Neuron (in vitro differentiated cells): ENCODE measurements around the gene RNF180.

Experiments used
- H2AFZ ChIP-seq: one replicate; pipeline ENCODE4 v1.6.1; 2013; ENCODE audit warnings: low read depth, mild to moderate bottlenecking, inconsistent platforms, low read length, moderate library complexity
- H3K27me3 ChIP-seq: one replicate; pipeline ENCODE4 v1.6.1; 2013; ENCODE audit warnings: low read length; ENCODE audit not compliant: insufficient read depth
- H3K36me3 ChIP-seq: one replicate; pipeline ENCODE4 v1.6.1; 2013; ENCODE audit warnings: low read length; ENCODE audit not compliant: insufficient read depth
- H3K4me1 ChIP-seq: one replicate; pipeline ENCODE4 v1.6.1; 2013; ENCODE audit warnings: low read length; ENCODE audit not compliant: insufficient read depth
- H3K4me3 ChIP-seq: 2 replicates; pipeline ENCODE4 v1.5.1; 2013; ENCODE audit warnings: mild to moderate bottlenecking, low read length, moderate library complexity
- H3K9me3 ChIP-seq: one replicate; pipeline ENCODE4 v1.6.1; 2013; ENCODE audit warnings: low read length

Gene RNF180

GRCh38 chr5:64312491-64312890 lies 146.8 kb downstream of the RNF180 start:
- Histone ChIP-seq H3K27me3 (no peaks in the 10 kb centered on the region), H2AFZ (no peak overlapping the region), H3K4me1 (no peaks in the 10 kb centered on the region), H3K4me3 (no peak overlapping the region), H3K9me3 (no peaks in the 10 kb centered on the region), H3K36me3 (no peaks in the 10 kb centered on the region)

GRCh38 chr5:64315778-64316177 lies 150.1 kb downstream of the RNF180 start:
- H2AFZ ChIP-seq, result no peak overlapping the region
- no peaks in the 10 kb centered on the region for H3K9me3 ChIP-seq
- H3K4me3 ChIP-seq, result no peak overlapping the region
- no peaks in the 10 kb centered on the region for H3K4me1 ChIP-seq
- H3K27me3 ChIP-seq, result no peaks in the 10 kb centered on the region
- H3K36me3 ChIP-seq, result no peaks in the 10 kb centered on the region

GRCh38 chr5:64318175-64318574 lies 152.5 kb downstream of the RNF180 start:
- Histone ChIP-seq H3K36me3 (no peaks in the 10 kb centered on the region), H3K9me3 (no peaks in the 10 kb centered on the region), H3K27me3 (no peaks in the 10 kb centered on the region)

GRCh38 chr5:64323591-64323990 lies 157.9 kb downstream of the RNF180 start:
- Histone ChIP-seq H3K4me3 (no peak overlapping the region), H3K9me3 (no peaks in the 10 kb centered on the region), H3K36me3 (no peaks in the 10 kb centered on the region), H2AFZ (no peak overlapping the region), H3K27me3 (no peaks in the 10 kb centered on the region), H3K4me1 (no peaks in the 10 kb centered on the region)

More at GRCh38 chr5:64318175-64318574, 152.5 kb downstream of the RNF180 start:
- H2AFZ ChIP-seq, result no peak overlapping the region
- no peak overlapping the region for H3K4me3 ChIP-seq
- H3K4me1 ChIP-seq, result no peaks in the 10 kb centered on the region

GRCh38 chr5:64330728-64331231 lies 165.1 kb downstream of the RNF180 start:
- Histone ChIP-seq H3K36me3 (no peaks in the 10 kb centered on the region), H2AFZ (no peak overlapping the region), H3K9me3 (peaks cover 1% of the 10 kb centered on the region), H3K4me3 (no peak overlapping the region), H3K27me3 (no peaks in the 10 kb centered on the region), H3K4me1 (peaks cover 10% of the 10 kb centered on the region)

- H3K27me3 ChIP-seq, result no peaks in the 10 kb centered on the region
- H3K4me3 ChIP-seq, result no peak overlapping the region
- no peaks in the 10 kb centered on the region for H3K36me3 ChIP-seq
- H2AFZ ChIP-seq, result no peak overlapping the region
- peaks cover 10% of the 10 kb centered on the region for H3K4me1 ChIP-seq
- H3K9me3 ChIP-seq, result peaks cover 1% of the 10 kb centered on the region
Measured at GRCh38 chr5:64331597-64332277, 166.1 kb downstream of the RNF180 start.

- Histone ChIP-seq H2AFZ (no peak overlapping the region), H3K9me3 (peaks cover 1% of the 10 kb centered on the region), H3K27me3 (no peaks in the 10 kb centered on the region), H3K4me3 (no peak overlapping the region), H3K4me1 (peaks cover 10% of the 10 kb centered on the region), H3K36me3 (no peaks in the 10 kb centered on the region)
Measured at GRCh38 chr5:64333886-64334285, 168.2 kb downstream of the RNF180 start.

- Histone ChIP-seq H3K36me3 (no peaks in the 10 kb centered on the region), H3K4me3 (no peak overlapping the region), H3K27me3 (no peaks in the 10 kb centered on the region), H3K9me3 (no peaks in the 10 kb centered on the region), H2AFZ (no peak overlapping the region), H3K4me1 (no peaks in the 10 kb centered on the region)
Measured at GRCh38 chr5:64339769-64340168, 174.1 kb downstream of the RNF180 start.

GRCh38 chr5:64340293-64340692 lies 174.7 kb downstream of the RNF180 start:
- no peak overlapping the region for H2AFZ ChIP-seq
- no peaks in the 10 kb centered on the region for H3K36me3 ChIP-seq
- H3K27me3 ChIP-seq, result no peaks in the 10 kb centered on the region
- H3K9me3 ChIP-seq, result no peaks in the 10 kb centered on the region
- H3K4me3 ChIP-seq, result no peak overlapping the region
- no peaks in the 10 kb centered on the region for H3K4me1 ChIP-seq

GRCh38 chr5:64341340-64341739 lies 175.7 kb downstream of the RNF180 start:
- Histone ChIP-seq H3K4me3 (no peak overlapping the region), H3K36me3 (no peaks in the 10 kb centered on the region), H3K9me3 (no peaks in the 10 kb centered on the region), H2AFZ (no peak overlapping the region), H3K27me3 (no peaks in the 10 kb centered on the region), H3K4me1 (no peaks in the 10 kb centered on the region)

GRCh38 chr5:64344501-64344900 lies 178.9 kb downstream of the RNF180 start:
- no peaks in the 10 kb centered on the region for H3K27me3 ChIP-seq
- H3K4me1 ChIP-seq, result no peaks in the 10 kb centered on the region
- no peak overlapping the region for H3K4me3 ChIP-seq
- H2AFZ ChIP-seq, result no peak overlapping the region
- no peaks in the 10 kb centered on the region for H3K9me3 ChIP-seq
- no peaks in the 10 kb centered on the region for H3K36me3 ChIP-seq

- H3K4me3 ChIP-seq, result no peak overlapping the region
- H2AFZ ChIP-seq, result no peak overlapping the region
- no peaks in the 10 kb centered on the region for H3K9me3 ChIP-seq
- H3K36me3 ChIP-seq, result no peaks in the 10 kb centered on the region
- H3K4me1 ChIP-seq, result no peaks in the 10 kb centered on the region
- no peaks in the 10 kb centered on the region for H3K27me3 ChIP-seq
Measured at GRCh38 chr5:64347309-64347708, 181.7 kb downstream of the RNF180 start.

GRCh38 chr5:64364426-64364825 lies 198.8 kb downstream of the RNF180 start:
- no peaks in the 10 kb centered on the region for H3K36me3 ChIP-seq
- no peaks in the 10 kb centered on the region for H3K9me3 ChIP-seq
- H2AFZ ChIP-seq, result no peak overlapping the region
- H3K4me3 ChIP-seq, result no peak overlapping the region
- H3K4me1 ChIP-seq, result no peaks in the 10 kb centered on the region
- no peaks in the 10 kb centered on the region for H3K27me3 ChIP-seq

GRCh38 chr5:64384765-64385164 lies 219.1 kb downstream of the RNF180 start:
- no peak overlapping the region for H2AFZ ChIP-seq
- H3K27me3 ChIP-seq, result no peaks in the 10 kb centered on the region
- H3K4me1 ChIP-seq, result no peaks in the 10 kb centered on the region
- H3K36me3 ChIP-seq, result no peaks in the 10 kb centered on the region
- no peaks in the 10 kb centered on the region for H3K9me3 ChIP-seq
- no peak overlapping the region for H3K4me3 ChIP-seq
